HT1080 (cell line): ENCODE data around the gene LYRM1. TPM values are rescaled to one million over a fixed set of nuclear protein-coding genes. Genes with fewer than 3 reads are reported as not detected.
"Not testable (repeated sequence)": the region's sequence is repeated elsewhere in the genome, so short reads cannot be mapped to it uniquely, and the experiment has no call there.

Source experiments
- DNase-seq: peaks from one replicate; pipeline ENCODE4 v3.0.0-alpha.2; 2015; ENCODE audit warnings: low read depth
- total RNA-seq: library from RNA; depleted of rRNA; stranded (reverse); fragments of >200 nt; shearing (Covaris generic); gene quantifications from 2 replicates; pipeline ENCODE4 v1.2.3, GENCODE V29; 2014

LYRM1 gene
- total RNA-seq, 1 experiment from 2014 or later: 52.8 TPM

DNA sequence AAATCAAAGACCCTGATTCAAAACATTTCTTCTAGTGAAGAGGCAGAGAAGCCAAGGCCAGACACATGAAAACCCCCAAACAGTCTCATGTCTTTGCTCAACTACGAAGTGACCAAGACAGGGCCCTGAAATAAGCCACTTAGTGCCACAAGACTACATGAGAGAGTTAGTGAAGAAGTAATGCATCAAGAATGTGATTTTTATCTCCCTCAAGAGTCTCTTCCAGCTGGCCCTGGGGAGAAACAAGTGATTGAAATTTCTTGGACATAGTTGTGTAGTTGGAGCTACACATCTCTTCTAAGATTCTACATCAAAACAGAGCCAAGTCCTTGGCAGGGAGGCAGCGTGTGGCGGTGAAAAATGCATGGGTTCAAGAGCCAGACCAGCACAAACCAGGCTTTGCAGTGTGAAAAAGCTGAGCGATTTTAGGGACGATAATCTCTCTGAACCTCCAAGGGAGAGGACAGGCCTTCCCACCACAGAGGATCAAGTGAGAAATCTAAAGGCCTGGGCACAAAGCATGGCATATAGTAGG is 30.6 kb downstream of the LYRM1 start:
- DNase-seq: no peak

DNA sequence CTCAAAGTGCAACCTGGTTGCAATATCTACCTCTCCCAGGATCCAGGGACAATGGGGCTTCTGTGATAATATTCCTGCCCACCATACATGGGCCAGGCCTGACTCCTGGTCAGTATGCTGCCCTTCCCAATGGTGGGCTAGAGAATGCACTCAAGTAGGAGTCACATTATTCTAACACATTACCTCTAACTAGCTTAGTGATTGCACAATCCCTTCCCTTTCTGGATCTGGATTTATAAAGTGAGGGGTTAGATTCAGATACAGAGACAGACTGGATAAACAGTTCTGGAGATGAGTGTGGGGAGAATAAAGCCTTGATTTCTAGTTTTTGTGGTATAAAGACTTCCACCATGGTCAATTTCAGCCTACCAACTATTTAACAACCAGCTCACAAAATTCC is 33.0 kb downstream of the LYRM1 start:
- DNase-seq: no peak

DNA sequence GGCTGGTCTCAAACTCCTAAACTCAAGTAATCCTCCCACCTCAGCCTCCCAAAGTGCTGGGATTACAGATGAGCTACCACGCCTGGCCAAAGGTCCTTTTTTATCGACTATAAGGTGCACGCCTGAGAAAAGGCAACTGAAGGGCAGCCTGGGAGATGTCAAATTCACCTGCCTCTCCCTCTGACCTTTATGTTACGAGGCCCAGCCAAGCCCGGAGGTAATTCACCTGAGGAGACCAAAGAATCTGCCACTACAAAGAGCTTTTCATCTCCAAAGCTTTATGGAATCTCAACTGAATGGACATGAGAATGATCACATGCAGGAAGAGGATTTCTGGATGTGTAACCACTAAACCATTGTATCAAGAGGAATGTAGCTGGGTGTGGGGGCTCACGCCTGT is 37.2 kb downstream of the LYRM1 start:
- DNase-seq: peak; percentile 9

DNA sequence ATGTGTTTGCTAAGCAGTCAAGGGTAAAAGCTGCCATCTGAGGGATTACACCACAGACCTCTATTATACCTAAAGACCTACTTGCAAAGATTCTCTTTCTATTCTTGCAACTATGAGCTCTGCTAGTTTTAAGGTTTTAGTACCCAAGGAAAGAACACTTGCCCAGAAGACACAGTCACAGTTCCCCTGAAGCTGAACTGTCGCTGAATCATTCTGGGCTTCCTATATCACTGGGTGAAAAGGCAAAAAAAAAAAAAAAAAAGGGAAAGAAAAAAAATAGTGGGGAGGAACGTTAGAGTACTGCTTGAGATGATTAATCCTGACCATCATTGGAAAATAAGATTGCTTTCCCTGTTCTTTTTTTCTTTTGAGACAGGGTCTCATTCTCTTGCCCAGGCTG is 37.9 kb downstream of the LYRM1 start:
- DNase-seq: peak; percentile 81

DNA sequence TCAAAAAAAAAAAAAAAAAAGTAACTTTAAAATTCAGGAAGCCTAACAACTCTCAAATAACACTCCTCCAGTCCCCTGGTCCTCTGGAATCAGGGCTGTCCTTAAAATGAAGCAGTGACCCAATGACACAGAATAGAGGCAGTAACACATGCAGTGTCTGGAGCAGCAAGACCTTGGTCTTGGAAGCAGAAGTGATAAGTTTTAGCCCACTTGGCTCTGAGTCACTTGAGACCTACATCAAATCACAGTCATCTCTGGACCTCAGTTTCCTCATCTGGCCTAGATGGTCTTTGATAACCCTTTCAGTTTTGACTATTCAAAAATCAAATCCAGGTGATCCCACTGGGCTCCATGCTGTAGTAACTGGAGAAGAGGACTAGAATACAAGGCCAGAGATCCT is 39.0 kb downstream of the LYRM1 start:
- DNase-seq: no peak

DNA sequence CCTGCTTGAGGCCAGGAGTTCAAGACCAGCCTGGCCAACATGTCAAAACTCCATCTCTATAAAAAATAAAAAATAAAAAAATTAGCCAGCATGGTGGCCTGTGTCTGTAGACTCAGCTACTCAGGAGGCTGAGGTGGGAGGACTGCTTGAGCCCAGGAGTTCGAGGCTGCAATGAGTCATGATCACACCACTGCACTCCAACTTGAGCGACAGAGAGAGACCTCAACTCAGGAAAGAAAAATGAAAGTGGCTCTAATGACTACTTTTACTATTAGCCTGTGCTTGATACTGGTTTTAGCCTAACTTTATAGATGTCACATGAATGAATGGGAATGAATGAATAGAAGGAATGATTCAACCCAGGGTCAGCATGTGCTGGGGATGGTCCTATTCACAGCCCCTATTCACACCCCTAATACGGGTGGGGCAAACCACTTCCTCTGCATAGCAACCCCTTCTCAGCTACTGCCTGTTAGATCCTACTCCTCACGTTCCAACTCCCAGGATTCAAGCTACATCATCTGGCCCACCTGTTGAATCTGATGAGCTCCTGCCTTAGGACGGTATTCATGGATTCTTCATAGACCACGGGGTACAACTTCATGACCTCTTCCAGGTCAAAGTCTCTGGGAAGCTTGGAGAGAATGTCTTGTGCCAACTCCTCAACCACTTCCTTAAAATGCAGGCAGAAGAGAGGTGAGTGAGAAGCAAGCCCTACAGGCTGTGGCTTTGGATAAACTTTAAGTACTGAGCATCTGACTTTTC is 40.5 kb downstream of the LYRM1 start:
- DNase-seq: peak; percentile 33

DNA sequence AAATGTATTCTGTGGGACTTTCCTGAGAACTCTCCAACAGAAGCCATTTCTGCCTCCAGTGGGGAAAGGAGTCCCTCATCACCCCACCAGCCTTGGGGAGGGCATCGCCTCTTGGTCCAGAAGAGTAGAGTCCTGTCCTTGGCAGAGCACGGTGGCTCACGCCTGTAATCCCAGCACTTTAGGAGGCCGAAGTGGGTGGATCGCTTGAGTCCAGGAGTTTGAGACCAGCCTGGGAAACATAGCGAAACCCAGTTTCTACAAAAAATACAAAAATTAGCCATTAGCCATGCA is 41.0 kb downstream of the LYRM1 start:
- no peak for DNase-seq

DNA sequence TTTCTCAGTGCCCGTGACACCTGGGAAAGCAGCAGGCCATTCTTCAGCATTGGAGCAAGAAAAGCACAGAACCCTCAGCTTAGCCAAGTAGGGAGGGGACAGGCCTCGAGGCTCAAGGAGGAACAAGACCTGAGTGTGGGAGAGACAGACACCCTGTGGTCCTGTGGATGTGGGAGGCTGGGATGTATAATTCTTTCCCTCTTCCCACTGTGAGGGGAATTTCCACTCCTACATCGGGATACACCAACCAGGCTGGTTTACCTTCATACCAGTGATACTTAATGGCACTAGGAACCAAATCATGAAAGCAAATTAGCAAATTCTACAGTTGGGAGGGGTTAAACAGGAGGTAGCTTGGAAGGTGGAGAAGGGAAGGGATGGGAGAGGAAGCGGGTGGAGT is 41.7 kb downstream of the LYRM1 start:
- DNase-seq: no peak

DNA sequence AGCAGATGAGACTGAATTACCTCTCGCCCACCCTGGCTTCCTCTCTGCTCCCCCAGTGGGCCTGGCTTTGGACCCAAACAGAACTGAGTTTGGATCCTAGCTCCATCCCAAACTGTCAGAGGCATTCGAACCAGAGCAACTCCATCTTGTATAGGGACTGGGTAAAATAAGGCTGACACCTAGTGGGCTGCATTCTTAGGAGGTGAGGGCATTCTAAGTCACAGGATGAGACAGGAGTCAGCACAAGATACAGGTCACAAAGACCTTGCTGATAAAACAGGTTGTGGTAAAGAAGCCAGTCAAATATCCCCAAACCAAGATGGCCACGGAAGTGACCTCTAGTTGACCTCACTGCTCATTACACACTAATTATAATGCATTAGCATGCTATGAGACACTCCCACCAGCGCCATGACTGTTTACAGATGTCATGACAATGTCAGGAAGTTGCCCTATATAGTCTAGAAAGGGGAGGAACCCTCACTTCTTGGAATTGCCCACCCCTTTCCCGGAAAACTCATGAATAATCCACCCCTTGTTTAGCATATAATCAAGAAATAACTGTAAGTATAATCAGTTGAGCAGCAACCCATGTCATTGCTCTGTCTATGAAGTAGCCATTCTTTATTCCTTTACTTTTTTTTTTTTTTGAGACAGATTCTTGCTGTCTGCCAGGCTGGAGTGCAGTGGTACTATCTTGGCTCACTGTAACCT is 44.4 kb downstream of the LYRM1 start:
- DNase-seq: peak; percentile 35

DNA sequence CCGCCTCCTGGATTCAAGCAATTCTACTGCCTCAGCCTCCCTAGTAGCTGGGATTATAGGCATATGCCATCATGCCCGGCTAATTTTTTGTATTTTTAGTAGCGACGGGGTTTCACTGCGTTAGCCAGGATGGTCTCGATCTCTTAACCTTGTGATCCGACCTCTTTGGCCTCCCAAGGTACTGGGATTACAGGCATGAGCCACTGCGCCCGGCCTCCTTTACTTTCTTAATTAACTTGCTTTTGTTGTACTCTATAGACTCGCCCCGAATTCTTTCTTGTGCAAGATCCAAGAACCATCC is 45.0 kb downstream of the LYRM1 start:
- DNase-seq: not testable (repeated sequence)

DNA sequence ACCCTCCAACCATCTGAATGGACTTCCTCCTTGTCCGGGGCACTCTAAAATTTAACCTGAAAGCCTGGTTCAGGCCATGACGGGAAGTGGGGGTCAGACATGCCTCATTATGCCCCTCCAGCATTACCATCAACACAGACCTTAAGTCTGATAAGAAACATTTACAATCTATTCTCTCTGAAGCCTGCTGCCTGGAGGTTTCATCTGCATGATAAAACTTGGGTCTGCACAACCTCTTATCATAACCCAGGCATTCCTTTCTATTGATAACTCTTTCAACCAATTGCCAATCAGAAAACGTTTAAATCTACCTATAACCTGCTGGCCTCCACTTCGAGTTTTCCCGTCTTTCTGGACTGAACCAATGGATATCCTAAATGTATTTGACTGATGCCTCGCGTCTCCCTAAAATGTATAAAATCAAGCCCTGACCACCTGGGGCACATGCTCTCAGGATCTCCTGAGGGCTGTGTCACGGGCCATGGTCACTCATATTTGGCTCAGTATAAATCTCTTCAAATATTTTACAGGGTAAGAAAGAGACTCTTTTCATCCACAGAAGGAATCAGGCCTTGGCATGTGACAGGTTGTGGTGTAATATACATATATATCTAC is 45.6 kb downstream of the LYRM1 start:
- no peak for DNase-seq

DNA sequence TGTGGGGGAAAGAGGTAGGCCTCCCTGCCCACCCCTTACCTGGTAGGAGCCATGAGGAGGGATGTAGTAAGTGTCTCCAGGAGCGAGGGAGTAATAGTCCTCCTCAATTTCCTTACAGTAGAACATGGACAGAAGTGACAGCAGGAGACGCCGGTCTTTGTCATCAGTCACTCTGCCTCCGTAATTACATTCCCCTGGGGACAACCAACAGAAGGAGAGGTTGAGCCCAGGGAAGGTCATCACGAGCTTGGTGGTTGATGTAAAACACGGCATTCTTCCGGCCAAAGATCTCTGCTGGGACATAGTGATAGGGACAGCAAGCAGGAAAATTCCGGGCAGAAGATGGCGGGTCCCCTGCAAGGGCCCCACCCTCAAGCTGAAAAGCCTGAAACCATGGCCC is 47.9 kb downstream of the LYRM1 start:
- DNase-seq: no peak

DNA sequence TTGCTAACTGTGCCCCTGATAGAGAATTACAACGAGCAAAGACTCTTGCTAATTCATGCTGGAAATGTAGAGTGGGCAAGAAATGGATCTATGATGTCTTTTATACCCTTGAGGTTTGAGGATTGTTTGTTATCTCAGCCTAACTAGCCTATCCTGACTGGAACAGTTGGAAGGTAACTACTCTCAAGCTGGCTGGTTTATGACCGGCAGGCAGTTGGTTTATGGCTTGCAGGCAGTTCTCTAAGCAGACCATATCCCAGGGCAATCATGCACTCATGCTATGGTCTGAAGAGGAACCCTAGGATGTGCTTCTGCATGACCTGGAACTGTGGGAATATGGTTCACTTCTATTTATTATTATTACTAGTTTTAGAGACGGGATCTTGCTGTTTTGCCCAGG is 49.1 kb downstream of the LYRM1 start:
- no peak for DNase-seq

DNA sequence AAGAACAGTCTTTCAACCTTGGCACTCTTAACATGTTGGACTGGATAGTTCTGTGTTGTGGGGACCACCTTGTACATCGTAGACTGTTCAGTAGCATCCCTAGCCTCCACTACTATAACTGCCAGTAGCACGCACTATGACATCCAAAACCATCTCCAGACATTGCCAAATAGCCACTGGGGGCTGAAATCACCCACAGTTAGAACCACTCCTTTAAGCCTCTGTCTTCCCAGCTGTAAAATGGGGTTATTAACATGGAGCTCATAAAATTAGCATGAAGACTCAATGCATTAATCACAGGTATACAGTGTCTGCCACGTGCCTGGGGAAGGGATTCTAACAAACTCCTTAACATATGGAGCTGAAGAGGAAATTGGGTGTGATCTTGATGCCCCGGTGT is 49.7 kb downstream of the LYRM1 start:
- no peak for DNase-seq

DNA sequence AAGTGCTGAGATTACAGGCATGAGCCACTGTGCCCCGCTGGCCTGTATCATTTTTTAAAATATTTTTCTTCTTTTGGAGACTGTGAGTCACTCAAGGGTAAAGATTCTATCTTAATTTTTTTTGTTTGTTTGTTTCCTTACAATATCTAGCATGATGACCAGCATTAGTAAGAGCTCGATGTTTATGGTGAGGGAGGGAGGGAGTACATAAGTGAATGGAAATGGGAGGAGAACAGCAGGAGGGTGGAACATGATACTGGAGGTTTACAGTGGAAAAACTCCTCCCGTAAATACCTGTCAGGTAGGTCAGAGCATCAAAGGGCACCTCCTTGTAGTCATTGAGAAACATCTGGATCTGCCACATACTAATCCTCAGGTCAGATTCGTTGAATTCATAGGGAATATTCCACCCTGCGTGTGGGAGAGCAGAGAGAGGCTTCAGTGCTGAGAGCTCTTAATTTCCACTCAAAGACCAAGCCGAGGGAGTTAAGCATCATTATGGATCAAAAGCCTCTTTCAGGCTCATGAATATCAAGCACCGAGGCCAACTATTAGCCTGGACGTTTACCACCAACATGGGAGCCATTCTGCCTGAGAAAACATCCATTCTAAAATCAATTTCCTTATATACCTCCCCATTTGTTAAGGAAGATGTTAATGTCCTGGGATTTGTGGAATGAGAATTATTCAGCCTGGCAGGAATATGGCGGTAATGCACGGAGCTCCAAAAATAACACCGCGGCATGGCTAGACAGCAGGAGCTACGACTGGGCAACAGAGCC is 51.8 kb downstream of the LYRM1 start:
- no peak for DNase-seq

DNA sequence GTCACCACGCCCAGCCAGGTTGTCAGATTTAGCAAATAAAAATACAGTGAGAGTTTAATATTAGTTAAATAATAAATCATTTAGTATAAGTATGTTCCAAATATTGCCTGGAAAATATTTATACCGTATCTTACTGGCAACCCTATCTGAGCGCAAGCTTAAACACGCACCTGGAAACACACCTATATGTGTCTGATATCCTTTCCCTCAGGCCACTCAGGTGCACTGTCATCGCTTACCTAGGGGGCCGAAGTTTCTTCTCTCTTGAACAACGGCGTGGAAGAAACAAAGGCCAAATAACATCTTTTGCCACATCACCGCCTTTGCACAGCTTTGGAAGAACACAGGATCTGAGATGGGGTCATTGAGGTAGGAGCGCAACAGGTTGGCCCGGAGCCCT is 54.0 kb downstream of the LYRM1 start:
- no peak for DNase-seq

DNA sequence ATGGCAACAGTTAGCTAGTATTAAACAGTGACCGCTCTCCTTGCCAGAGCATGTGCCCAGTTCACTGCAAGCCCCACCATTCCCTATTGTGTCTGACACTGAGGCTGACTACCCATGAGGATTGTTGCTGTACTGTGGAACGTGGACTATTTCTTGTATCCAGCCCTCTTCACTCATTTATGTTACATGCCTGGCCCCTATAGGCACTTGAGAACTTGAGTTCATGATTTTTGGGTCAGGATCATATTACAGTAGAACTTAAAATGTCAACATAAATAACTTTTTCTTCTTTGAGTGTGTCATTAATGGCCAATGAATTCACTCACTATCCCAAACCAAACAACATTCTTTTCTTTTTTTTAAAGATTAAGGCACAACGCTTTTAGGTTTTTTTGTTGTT is 55.7 kb downstream of the LYRM1 start:
- DNase-seq: peak; percentile 5

DNA sequence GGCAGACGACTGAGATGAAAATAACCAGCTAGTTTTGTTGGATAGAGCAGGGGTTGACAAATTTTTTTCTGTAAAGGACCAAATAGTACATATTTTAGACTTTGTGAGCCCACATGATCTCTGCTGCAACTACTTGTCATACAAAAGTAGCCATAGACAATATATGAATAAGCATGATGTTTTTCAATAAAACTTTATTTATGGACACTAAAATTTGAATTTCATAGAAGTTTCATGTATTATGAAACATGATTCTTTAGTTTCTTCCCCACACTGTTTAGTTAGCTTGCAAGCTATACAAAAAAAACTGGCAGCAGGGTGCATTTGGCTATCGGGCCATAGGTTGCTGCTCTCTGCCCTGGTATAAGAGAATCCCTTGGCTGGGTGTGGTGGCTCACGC is 56.6 kb downstream of the LYRM1 start:
- DNase-seq: no peak

DNA sequence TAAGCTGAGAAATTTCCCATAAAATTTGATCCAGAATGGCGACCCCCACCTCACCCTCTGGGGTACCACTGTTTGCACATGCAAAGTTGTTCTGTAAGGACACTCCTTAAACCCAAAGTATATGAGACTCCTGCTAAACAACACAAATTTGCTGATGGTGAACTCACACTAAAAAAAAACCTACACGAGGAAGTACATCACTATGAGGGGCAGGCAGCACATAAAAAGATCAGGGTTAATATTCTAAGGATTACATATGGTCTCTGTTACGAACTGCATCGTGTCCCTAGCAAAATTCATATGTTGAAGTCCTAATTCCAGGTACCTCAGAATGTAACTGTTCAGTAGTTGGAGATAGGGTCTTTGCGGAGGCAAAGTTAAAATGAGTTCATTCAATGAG is 60.3 kb downstream of the LYRM1 start:
- no peak for DNase-seq

DNA sequence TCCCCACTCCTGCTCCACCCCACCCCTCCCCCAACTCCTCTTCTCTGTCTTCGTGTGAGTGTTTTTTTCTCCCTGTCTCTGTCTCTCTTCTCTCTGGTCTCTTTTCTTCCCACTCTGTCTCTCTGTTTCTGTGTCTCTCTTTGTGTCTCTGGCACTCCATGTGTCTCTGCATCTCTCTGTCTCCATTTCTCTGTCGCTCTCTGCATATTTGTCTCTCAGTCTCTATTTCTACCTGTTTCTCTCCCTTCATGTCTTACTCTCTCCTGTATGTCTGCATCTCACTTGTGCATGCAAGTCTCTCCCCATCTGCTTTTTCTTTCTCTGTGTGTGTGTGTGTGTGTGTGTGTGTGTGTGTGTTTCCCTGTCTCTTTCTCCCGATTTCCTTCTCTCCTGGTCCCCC is 68.2 kb downstream of the LYRM1 start:
- DNase-seq: no peak

DNA sequence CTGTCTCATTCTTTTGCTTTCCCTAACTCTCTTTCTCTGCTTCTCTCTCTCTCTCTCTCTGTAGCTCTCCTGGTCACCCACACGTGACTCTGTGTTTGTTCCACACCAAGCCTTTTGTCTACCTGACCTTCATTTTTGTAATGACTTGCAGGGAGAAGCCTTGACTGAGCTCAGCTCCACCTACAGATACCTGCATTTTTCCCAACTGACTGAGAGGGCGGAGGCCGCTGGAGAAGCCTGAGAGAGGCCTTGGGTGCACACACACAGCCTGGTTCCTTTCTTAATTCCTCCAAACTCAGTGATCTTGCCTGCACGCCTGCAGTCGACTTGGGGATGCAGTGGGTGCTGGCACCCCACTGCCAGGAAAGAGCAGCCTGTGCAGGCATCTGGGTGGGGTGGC is 68.8 kb downstream of the LYRM1 start:
- no peak for DNase-seq

DNA sequence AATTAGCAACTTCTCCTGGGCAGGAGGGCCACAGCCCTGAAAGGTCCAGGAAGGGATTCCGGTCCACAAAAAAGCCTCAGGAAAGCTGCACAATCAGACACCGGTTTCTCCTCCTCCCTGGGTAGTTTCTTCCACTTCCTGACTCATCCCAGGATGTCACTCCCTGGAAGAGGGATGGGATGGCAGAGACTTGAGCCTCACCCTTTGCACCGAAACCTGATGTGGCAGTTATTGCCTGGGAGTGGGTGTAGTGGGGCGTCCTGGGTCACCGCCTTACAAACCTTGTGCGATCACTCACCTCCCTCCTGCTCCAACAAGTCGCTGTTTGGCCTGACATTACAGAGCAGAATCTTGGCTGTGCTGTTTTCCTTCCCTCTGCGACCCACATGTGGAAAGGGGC is 70.8 kb downstream of the LYRM1 start:
- DNase-seq: no peak
